ENCODE data around the gene DCPS. TPM values are rescaled to one million over a fixed set of nuclear protein-coding genes. Genes with fewer than 3 reads are reported as not detected.

Gene DCPS
- total RNA-seq, 6 experiments from 2014 or later: 19.0 to 26.6 (median 24.3) TPM

DNA sequence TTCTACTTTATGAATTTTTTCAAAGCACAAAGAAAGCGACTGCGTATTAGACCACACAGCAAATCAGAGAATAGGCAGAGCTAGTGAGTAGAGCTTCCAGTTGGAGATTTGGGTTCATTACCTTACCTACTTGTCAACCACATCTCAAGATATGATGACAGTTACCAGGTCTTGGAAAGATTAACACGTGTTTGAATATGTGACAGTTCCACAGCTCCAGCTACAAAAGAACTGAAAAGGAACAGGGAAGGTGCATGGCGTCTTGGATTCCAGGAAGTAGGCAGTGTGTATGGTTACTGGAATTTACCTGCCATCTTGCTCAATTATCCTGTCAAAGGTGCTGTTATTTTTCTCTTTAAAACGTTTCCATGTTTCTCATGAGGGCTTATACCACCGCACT, 15.6 kb upstream of the DCPS start:
- Mint-ChIP-seq H3K27ac (no peak overlapping the region), H3K27me3 (ENCODE audit: insufficient read depth) (no peaks in the 10 kb centered on the region; the same call in 1 of the 2 replicates), H3K9me3 (no peaks in the 10 kb centered on the region), H3K4me3 (no peak overlapping the region), H3K4me1 (ENCODE audit: low read depth) (peaks cover 16% of the 10 kb centered on the region), H3K36me3 (ENCODE audit: low read depth) (no peaks in the 10 kb centered on the region)
- TF ChIP-seq, protein P1, sequence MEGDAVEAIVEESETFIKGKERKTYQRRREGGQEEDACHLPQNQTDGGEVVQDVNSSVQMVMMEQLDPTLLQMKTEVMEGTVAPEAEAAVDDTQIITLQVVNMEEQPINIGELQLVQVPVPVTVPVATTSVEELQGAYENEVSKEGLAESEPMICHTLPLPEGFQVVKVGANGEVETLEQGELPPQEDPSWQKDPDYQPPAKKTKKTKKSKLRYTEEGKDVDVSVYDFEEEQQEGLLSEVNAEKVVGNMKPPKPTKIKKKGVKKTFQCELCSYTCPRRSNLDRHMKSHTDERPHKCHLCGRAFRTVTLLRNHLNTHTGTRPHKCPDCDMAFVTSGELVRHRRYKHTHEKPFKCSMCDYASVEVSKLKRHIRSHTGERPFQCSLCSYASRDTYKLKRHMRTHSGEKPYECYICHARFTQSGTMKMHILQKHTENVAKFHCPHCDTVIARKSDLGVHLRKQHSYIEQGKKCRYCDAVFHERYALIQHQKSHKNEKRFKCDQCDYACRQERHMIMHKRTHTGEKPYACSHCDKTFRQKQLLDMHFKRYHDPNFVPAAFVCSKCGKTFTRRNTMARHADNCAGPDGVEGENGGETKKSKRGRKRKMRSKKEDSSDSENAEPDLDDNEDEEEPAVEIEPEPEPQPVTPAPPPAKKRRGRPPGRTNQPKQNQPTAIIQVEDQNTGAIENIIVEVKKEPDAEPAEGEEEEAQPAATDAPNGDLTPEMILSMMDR (IDR thresholded peaks at IDR 0.05): no peak
- no peak for DNase-seq

DNA sequence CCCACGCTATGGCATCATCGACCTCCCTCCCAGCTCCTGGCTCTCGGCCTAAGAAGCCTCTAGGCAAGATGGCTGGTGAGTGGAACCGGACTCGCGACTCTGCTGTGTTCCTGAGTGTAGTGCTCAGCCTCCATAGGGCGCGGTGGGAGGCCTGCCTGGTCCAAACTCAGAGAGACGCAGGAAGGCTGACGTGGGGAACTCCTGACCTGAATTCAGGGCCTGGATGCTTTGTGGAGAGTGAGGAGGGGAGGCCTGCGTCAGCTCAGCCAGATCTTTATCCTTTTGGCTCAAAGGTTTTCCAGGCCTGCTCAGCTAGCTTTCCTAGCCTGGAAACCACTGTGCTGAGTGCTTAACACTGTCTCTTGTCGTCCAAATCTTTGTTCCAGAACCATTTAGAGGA, 13.0 kb upstream of the DCPS start:
- no peak overlapping the region for H3K4me3 Mint-ChIP-seq
- TF ChIP-seq, protein P1 (IDR thresholded peaks at IDR 0.05): no peak
- H3K27ac Mint-ChIP-seq: no peak overlapping the region
- H3K36me3 Mint-ChIP-seq (ENCODE audit: low read depth): peaks cover 4% of the 10 kb centered on the region; the same call in 1 of the 2 replicates
- no peaks in the 10 kb centered on the region for H3K4me1 Mint-ChIP-seq (ENCODE audit: low read depth)
- no peak for DNase-seq
- no peaks in the 10 kb centered on the region; the same call in 1 of the 2 replicates for H3K27me3 Mint-ChIP-seq (ENCODE audit: insufficient read depth)
- H3K9me3 Mint-ChIP-seq: no peaks in the 10 kb centered on the region

DNA sequence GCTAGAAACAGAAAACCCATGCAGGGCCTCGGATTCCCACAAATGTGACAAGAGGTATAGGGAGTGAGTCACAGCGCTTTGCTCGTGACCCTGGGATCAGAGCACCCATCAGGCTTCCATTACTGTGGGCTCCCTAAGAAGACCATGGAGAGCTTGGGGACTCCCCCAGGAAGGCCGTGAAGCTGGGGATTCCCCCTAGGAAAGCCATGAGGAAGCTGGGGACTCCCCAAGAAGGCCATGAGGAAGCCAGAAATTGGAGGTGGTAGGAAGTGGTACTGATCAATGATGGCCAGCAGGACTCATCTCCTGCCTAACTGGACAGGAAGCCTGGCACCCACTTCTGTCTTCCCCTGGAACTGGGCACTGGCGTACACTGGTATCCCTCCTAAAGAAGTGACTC, 10.1 kb upstream of the DCPS start:
- H3K27ac Mint-ChIP-seq: no peak overlapping the region
- no peaks in the 10 kb centered on the region for H3K4me1 Mint-ChIP-seq (ENCODE audit: low read depth)
- DNase-seq: no peak
- H3K4me3 Mint-ChIP-seq: no peak overlapping the region
- no peaks in the 10 kb centered on the region for H3K9me3 Mint-ChIP-seq
- no peaks in the 10 kb centered on the region for H3K27me3 Mint-ChIP-seq (ENCODE audit: insufficient read depth)
- peaks cover 4% of the 10 kb centered on the region; the same call in 1 of the 2 replicates for H3K36me3 Mint-ChIP-seq (ENCODE audit: low read depth)
- TF ChIP-seq, protein P1 (IDR thresholded peaks at IDR 0.05): no peak

DNA sequence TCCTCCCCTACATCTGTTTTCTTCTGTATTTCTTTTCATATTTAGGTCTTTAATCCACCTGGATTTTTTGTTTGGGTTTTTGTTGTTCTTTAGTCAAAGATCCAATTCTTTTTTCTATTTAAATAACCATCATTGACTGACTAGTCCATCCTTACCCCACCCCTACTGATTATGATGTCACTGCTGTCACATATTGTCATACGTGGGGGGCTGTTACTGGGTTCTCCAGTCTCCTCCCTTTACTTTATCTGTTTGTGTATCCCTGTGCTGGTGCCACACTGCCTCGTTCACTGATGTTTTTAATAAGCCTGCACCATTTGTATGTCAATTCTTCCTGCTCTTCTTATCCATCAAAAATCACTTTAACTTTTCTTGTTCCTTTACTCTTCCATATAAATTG, 6.9 kb upstream of the DCPS start:
- Mint-ChIP-seq H3K36me3 (ENCODE audit: low read depth) (peaks cover 8% of the 10 kb centered on the region; the same call in 1 of the 2 replicates), H3K27me3 (ENCODE audit: insufficient read depth) (no peaks in the 10 kb centered on the region), H3K9me3 (no peaks in the 10 kb centered on the region), H3K4me1 (ENCODE audit: low read depth) (no peaks in the 10 kb centered on the region), H3K27ac (no peak overlapping the region), H3K4me3 (no peak overlapping the region)
- TF ChIP-seq, protein P1 (IDR thresholded peaks at IDR 0.05): no peak
- no peak for DNase-seq

DNA sequence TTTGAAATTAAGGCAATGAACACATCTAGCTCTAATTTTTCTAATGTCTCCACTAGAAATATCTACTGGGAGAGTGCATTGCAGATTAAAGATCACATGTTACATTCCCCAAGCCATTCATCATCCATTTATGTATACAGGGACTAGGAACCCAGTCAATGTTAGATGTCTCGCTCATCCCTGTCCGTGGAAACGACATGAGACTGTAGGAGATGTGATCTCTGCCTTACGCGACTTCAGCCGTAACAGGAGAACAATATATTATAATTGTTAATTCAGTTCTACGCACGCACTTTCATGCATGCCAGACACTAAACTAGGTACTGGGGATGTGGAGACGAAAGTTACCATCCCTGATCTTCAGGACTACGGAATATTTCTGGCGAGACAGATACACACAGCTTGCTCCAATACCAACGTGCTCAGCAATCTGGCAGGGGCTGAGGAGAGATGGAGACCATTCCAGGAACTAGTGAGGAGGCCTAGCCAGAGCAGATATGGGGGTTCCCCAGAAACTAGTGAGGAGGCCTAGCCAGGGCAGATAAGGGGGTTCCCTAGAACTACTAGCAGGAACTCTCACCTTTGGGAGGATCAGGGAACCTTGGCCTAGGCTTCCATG, 706 bp downstream of the DCPS start:
- Mint-ChIP-seq H3K27ac (peak overlapping the region; percentile 89), H3K4me3 (peak overlapping the region; percentile 96), H3K36me3 (ENCODE audit: low read depth) (peaks cover 15% of the 10 kb centered on the region), H3K27me3 (ENCODE audit: insufficient read depth) (peaks cover 2% of the 10 kb centered on the region; the same call in 1 of the 2 replicates), H3K9me3 (no peaks in the 10 kb centered on the region), H3K4me1 (ENCODE audit: low read depth) (peaks cover 31% of the 10 kb centered on the region)
- TF ChIP-seq, protein P1 (IDR thresholded peaks at IDR 0.05): no peak
- DNase-seq: peak; percentile 38
